ENCODE data around the gene UBA1. TPM values are rescaled to one million over a fixed set of nuclear protein-coding genes. Genes with fewer than 3 reads are reported as not detected.

UBA1 gene
- total and polyA plus RNA-seq, 2 of the 13 experiments (the other 11 are each of a cell fraction or from before 2014, with no cell fraction given), result 93.3 to 129 TPM

DNA sequence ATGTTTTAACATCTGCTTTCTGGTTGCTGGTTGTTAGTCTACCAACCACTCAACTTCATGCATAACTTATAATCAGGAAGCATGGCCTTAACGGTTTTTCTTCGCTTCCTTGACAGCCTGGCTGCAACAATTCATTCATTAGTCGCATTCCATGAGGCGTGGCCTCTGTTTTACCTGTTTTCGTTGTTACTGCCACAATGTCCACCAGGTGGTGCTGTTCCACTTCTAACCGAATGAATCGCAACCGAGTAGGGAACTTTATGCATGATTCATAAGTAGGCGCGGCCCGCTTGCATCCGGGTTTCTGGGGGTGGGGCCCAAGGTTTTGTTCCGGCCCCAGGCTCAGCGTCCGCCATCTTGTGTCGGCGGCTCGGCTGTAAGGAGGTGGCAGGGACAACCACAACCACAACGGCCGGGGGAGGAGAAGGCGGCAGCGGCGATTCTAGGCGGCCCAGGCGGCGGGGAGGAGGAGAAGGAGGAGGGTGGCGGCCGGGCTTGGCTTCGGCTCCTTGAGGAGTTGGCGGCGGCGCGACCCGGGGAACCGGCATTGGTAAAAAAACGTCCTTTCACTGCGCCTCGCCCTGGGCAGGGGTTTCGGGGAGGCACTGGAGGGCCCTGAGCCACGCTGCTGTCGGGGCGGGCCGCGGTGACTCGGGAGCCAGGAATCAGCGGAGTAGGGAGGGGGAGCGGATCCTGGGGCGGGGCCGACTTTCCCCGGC lies at the start of gene UBA1 (continued):
- TF ChIP-seq HNRNPLL (IDR thresholded peaks at IDR 0.05; ENCODE audit: low read depth, low read length, poor library complexity, severe bottlenecking), result no peak
- TF ChIP-seq, protein P1, sequence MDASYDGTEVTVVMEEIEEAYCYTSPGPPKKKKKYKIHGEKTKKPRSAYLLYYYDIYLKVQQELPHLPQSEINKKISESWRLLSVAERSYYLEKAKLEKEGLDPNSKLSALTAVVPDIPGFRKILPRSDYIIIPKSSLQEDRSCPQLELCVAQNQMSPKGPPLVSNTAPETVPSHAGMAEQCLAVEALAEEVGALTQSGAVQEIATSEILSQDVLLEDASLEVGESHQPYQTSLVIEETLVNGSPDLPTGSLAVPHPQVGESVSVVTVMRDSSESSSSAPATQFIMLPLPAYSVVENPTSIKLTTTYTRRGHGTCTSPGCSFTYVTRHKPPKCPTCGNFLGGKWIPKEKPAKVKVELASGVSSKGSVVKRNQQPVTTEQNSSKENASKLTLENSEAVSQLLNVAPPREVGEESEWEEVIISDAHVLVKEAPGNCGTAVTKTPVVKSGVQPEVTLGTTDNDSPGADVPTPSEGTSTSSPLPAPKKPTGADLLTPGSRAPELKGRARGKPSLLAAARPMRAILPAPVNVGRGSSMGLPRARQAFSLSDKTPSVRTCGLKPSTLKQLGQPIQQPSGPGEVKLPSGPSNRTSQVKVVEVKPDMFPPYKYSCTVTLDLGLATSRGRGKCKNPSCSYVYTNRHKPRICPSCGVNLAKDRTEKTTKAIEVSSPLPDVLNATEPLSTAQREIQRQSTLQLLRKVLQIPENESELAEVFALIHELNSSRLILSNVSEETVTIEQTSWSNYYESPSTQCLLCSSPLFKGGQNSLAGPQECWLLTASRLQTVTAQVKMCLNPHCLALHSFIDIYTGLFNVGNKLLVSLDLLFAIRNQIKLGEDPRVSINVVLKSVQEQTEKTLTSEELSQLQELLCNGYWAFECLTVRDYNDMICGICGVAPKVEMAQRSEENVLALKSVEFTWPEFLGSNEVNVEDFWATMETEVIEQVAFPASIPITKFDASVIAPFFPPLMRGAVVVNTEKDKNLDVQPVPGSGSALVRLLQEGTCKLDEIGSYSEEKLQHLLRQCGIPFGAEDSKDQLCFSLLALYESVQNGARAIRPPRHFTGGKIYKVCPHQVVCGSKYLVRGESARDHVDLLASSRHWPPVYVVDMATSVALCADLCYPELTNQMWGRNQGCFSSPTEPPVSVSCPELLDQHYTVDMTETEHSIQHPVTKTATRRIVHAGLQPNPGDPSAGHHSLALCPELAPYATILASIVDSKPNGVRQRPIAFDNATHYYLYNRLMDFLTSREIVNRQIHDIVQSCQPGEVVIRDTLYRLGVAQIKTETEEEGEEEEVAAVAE (CRISPR knock-in tag; IDR thresholded peaks at IDR 0.05; ENCODE audit: borderline replicate concordance), result no peak
- TF ChIP-seq JUNB (CRISPR knock-in tag; IDR thresholded peaks at IDR 0.05; ENCODE audit: borderline replicate concordance), result no peak
- TF ChIP-seq, protein P2, sequence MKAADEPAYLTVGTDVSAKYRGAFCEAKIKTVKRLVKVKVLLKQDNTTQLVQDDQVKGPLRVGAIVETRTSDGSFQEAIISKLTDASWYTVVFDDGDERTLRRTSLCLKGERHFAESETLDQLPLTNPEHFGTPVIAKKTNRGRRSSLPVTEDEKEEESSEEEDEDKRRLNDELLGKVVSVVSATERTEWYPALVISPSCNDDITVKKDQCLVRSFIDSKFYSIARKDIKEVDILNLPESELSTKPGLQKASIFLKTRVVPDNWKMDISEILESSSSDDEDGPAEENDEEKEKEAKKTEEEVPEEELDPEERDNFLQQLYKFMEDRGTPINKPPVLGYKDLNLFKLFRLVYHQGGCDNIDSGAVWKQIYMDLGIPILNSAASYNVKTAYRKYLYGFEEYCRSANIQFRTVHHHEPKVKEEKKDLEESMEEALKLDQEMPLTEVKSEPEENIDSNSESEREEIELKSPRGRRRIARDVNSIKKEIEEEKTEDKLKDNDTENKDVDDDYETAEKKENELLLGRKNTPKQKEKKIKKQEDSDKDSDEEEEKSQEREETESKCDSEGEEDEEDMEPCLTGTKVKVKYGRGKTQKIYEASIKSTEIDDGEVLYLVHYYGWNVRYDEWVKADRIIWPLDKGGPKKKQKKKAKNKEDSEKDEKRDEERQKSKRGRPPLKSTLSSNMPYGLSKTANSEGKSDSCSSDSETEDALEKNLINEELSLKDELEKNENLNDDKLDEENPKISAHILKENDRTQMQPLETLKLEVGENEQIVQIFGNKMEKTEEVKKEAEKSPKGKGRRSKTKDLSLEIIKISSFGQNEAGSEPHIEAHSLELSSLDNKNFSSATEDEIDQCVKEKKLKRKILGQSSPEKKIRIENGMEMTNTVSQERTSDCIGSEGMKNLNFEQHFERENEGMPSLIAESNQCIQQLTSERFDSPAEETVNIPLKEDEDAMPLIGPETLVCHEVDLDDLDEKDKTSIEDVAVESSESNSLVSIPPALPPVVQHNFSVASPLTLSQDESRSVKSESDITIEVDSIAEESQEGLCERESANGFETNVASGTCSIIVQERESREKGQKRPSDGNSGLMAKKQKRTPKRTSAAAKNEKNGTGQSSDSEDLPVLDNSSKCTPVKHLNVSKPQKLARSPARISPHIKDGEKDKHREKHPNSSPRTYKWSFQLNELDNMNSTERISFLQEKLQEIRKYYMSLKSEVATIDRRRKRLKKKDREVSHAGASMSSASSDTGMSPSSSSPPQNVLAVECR (CRISPR knock-in tag; IDR thresholded peaks at IDR 0.05; ENCODE audit: borderline replicate concordance), result peak; percentile 43; the same call in 1 of the 2 replicates
- TF ChIP-seq ZSCAN29 (CRISPR knock-in tag; conservative IDR thresholded peaks at IDR 0.05), result no peak
- TF ChIP-seq, protein P3, sequence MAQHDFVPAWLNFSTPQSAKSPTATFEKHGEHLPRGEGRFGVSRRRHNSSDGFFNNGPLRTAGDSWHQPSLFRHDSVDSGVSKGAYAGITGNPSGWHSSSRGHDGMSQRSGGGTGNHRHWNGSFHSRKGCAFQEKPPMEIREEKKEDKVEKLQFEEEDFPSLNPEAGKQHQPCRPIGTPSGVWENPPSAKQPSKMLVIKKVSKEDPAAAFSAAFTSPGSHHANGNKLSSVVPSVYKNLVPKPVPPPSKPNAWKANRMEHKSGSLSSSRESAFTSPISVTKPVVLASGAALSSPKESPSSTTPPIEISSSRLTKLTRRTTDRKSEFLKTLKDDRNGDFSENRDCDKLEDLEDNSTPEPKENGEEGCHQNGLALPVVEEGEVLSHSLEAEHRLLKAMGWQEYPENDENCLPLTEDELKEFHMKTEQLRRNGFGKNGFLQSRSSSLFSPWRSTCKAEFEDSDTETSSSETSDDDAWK (CRISPR knock-in tag; IDR thresholded peaks at IDR 0.05), result no peak
- TF ChIP-seq, protein P4, sequence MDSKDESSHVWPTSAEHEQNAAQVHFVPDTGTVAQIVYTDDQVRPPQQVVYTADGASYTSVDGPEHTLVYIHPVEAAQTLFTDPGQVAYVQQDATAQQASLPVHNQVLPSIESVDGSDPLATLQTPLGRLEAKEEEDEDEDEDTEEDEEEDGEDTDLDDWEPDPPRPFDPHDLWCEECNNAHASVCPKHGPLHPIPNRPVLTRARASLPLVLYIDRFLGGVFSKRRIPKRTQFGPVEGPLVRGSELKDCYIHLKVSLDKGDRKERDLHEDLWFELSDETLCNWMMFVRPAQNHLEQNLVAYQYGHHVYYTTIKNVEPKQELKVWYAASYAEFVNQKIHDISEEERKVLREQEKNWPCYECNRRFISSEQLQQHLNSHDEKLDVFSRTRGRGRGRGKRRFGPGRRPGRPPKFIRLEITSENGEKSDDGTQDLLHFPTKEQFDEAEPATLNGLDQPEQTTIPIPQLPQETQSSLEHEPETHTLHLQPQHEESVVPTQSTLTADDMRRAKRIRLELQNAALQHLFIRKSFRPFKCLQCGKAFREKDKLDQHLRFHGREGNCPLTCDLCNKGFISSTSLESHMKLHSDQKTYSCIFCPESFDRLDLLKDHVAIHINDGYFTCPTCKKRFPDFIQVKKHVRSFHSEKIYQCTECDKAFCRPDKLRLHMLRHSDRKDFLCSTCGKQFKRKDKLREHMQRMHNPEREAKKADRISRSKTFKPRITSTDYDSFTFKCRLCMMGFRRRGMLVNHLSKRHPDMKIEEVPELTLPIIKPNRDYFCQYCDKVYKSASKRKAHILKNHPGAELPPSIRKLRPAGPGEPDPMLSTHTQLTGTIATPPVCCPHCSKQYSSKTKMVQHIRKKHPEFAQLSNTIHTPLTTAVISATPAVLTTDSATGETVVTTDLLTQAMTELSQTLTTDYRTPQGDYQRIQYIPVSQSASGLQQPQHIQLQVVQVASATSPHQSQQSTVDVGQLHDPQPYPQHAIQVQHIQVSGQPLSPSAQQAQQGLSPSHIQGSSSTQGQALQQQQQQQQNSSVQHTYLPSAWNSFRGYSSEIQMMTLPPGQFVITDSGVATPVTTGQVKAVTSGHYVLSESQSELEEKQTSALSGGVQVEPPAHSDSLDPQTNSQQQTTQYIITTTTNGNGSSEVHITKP (CRISPR knock-in tag; IDR thresholded peaks at IDR 0.05; ENCODE audit: low read depth), result peak; percentile 73
- no peak for TF ChIP-seq EEA1 (CRISPR knock-in tag; IDR thresholded peaks at IDR 0.05; ENCODE audit: borderline replicate concordance)
- TF ChIP-seq EHMT2 (IDR thresholded peaks at IDR 0.05; ENCODE audit: borderline replicate concordance, low read depth, low read length), result no peak
- no peak for TF ChIP-seq HMG20A (CRISPR knock-in tag; IDR thresholded peaks at IDR 0.05; ENCODE audit: borderline replicate concordance)
- no peak for TF ChIP-seq HCFC1 (IDR thresholded peaks at IDR 0.05; ENCODE audit: low read depth, low read length)
- no peak for TF ChIP-seq CHCHD3 (CRISPR knock-in tag; IDR thresholded peaks at IDR 0.05)
- TF ChIP-seq, protein P5, sequence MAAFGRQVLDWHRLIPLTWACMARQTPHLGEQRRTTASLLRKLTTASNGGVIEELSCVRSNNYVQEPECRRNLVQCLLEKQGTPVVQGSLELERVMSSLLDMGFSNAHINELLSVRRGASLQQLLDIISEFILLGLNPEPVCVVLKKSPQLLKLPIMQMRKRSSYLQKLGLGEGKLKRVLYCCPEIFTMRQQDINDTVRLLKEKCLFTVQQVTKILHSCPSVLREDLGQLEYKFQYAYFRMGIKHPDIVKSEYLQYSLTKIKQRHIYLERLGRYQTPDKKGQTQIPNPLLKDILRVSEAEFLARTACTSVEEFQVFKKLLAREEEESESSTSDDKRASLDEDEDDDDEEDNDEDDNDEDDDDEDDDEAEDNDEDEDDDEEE (CRISPR knock-in tag; IDR thresholded peaks at IDR 0.05), result no peak
